NOMO-1 treated with DMSO at 0.1 percent for 48 hours (cell line): Measurements from ENCODE around the gene ARMC9.

Source experiments
- DNase-seq: peaks from one replicate; lab custom pipeline; 2025; ENCODE audit not compliant: unreplicated experiment; lab: John Stamatoyannopoulos, UW

ARMC9 gene

DNA sequence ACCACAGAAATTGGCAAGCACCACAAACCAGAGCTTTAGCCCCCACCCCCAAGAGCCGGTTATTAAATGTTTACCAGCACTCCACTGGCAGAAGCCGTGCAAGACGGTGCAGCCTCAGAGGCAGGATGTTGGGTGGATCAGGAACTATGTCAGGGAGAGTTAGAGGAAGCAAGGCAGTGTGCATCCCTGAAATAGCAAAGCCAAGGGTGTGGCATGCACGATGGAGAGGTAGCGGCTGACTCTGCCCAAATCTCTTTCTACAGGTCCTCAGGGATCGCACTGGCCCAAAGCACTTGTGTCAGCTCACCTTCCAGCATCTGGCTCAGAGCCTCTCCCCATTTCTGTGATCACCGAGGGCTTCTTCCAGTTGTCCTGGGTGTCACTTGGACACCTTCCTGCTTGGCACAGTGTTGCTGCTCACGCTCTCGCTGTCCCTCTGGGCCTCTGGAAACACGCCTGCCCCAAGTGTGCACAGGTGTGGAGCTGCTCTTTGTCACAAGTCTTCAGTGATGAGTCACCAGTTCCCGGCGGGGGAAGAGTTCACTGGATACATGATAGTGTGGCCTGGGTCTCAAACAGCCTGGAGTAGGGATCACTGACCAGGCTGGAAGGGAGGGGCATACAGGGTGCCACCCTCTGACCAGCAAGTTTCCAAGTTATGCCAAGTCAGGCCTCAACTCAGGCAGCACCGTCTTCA lies 179.7 kb downstream of the ARMC9 start:
- no peak for DNase-seq

DNA sequence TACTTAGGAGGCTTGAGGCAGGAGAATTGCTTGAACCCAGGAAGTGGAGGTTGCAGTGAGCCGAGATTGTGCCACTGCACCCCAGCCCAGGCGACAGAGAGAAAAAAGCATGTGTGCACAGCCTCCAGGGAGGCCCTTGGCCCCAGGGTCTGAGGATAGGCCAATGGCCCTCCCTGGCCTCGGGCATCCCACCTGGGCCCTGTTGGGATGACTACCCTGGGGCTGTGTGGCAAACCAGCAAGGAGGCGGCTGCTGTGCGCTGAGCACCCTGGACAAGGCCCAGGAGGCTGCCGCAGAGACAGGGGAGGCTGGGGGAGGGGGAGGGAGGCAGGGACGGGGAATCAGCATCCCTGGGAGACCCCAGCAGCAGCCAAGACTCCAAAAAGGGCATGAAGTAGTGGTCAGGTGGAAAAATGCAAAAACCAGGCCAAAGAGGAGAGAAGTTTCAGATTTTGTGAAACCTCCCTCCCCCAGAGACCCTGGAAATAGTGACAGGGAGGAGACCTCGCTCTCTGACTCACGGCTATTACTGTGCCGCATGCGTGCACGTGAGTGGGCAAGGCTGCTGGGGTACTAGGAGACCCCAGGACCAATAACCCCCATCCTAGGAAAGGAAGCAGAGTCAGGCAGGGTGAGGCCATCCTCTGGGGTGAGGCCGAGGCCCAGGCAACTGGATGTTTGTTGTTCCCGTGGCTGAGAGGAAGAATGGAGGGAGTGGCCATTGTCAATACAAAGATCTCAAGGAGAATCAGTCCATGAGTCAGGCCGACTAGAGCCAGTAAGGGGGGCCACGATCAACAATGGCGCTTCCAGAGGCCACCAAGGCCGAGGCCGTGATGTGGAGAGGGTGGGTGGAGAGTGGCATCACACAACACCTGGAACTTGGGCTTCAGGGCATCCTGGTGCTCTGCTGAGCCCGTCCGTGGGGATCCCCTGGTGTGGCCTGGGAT lies 181.1 kb downstream of the ARMC9 start:
- no peak for DNase-seq

DNA sequence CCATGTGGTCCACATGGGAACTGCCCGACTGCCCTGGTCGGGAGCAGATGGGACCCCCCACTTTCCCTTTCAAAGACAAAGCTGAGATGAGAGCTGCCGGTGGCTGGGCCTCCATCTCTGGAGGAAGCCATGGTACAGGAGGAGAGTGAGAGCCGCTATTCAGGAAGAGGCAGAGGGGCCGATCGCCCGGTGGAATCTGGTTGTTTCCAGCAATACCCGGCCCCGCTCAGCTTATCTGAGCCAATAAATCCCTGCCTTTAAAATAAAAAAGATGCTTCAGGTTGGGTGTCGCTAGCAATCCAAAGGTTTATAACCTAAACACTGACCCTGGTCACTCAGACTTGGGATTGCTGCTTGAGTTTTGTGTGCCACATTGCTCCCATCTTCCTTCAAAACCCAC lies 181.9 kb downstream of the ARMC9 start:
- DNase-seq: no peak

GRCh38 chr2:231380991-231381847 lies 182.8 kb downstream of the ARMC9 start:
- DNase-seq: no peak

- no peak for DNase-seq
Measured at GRCh38 chr2:231382116-231382515, 183.7 kb downstream of the ARMC9 start.

- peak; percentile 44 for DNase-seq
Measured at GRCh38 chr2:231383416-231384108, 185.1 kb downstream of the ARMC9 start.

DNA sequence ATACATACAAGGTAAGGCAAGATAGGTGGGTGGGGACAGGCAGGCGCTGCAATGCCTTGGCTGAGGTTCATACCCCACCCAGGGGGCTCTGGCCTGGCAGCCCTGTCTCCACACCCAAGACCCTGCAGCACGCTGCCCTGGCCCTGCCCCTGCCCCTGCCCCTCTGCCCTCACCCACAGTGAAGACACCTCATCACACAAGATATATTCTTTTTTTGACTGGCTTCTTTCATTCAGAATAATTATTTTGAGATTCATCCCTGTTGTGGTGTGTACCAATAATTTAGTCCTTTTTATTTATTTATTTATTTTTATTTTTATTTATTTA lies 185.6 kb downstream of the ARMC9 start:
- no peak for DNase-seq

DNA sequence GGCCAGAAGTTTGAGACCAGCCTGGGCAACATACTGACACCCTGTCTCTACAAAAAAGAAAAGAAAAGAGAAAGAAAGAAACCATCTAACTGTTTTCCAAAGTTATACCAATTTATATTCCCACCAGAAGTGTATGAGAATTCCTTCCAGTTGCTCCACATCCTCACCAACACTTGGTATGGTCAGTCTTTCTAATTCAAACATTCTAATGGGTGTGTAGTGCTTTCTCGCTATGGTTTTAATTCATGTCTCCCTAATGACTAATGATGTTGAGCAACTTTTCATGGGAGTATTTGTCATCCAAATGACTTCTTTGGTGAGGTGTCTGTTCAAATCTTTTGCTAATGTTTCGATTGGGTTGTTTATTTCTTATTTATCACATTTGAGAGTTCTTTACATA lies 186.5 kb downstream of the ARMC9 start:
- DNase-seq: no peak

DNA sequence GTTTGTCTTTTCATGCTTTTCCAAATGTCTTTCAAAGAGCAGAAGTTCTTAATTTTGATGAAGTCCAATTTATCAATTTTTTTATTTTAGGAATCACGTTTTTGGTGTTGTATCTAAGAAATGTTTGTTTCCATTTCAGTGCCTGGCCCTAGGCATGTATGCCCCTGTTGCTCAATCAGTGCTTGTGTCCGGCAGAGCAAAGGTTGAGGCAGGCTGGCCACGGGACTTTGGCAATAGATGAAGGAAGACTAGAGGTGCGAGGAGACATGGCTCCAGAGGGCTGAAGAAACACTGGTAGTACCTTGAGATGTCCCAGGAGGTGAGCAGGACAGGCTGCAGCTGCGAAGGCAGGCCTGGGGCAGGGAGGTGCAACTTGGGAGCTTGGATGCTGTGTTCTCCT lies 187.0 kb downstream of the ARMC9 start:
- DNase-seq: no peak

- DNase-seq: no peak
Measured at GRCh38 chr2:231386446-231386845, 188.0 kb downstream of the ARMC9 start.

GRCh38 chr2:231387904-231388724 lies 189.7 kb downstream of the ARMC9 start:
- DNase-seq: peak; percentile 81

- no peak for DNase-seq
Measured at GRCh38 chr2:231388725-231389346, 190.4 kb downstream of the ARMC9 start.

- DNase-seq: peak; percentile 63
Measured at GRCh38 chr2:231390667-231391066, 192.2 kb downstream of the ARMC9 start.

GRCh38 chr2:231391981-231392380 lies 193.6 kb downstream of the ARMC9 start:
- peak; percentile 94 for DNase-seq

- DNase-seq: no peak
Measured at GRCh38 chr2:231392431-231393148, 194.2 kb downstream of the ARMC9 start.

DNA sequence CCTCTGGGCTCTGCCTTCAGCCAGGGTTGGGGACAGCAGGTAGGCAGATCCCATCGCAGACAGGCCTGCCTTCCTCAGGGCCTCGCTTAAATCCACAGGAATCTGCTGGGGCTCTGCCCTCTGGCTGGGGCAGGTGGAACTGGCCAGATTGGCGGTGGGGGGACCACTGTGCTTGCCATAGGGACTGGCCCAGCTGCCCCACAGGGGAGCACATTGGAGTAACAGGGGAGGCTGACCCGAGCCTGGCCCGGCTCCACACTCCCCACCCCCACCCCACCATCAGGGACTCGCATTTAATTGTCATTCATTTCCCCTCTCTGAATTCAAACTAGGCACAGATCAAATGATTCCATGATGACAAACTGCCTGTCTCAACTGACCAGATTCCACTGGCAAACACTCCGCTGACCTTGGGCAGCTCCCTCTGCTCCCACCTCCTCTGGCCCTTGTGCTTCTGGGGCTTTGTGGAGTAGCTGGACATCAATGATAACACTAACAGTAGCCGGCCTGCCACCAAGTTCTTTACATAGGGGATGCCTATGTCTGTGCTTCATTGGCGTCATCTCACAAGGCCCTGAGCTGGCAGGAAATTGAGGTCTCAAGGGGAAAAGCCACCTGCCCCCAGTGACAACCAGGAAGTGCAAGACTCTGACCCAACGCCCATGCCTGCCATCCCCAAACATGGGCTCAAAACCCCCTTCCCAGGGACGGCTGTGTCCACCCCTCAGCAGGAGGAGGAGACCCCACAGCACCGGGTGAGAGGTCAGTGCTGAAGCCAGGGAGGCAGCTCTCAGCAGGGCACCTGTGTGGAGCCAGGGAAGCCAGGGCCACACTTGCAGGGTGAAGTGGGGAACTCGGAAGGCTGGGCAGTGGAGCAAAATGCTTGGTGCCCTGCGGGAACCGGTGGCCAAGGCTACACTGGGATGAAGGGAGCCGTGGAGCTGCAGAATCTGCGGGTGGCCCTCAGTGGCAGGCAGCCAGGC lies 195.0 kb downstream of the ARMC9 start:
- DNase-seq: peak; percentile 37

DNA sequence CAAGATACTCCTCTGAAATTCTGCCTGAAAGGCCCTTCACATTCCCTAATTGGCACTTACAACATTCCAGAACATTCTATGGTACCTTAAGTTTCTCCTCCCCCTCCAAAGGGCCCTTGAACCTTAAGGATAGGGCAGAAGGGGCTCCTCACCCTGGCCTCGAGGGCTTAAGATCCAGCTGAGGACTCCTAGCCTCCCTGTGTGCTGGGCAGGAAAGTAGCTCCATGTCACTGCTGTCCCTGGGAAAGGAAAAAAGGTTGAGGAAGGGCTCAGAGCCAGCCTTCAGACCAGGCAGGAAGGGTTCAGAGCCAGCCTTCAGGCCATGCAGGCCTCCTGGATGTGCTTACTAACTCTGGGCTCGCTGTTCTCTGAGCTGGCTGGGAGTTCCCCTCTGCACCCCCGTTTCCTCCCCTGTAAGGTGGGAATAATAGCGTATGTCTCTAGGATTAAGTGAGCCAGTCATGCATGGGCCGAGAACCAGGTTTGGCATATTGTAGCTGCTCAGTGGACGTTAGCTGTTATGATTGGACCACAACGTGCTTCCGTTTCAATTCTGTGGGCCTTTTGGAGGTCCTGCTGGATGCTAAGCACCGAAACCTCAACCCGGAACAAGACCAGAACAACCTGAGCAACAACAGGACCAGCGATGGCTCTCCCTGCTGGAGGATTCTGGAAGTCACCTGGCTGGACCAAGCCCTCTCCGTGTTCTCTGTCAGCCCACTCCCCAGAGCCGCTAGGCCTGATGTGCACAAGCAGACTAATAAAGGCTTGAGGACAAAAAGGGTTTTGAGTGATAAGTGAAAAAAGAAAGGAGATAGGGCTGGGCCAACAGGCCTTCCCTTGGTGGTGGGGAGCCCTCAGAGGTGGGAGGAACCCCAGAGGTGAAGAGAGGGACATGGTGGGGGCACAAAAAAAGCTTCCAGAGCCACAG lies 196.0 kb downstream of the ARMC9 start:
- DNase-seq: peak; percentile 77
